Measurements from ENCODE around the gene RANBP2. TPM values are rescaled to one million over a fixed set of nuclear protein-coding genes. Genes with fewer than 3 reads are reported as not detected.

The RANBP2 gene
- total RNA-seq, 1 experiment from 2014 or later = 64.2 TPM

DNA sequence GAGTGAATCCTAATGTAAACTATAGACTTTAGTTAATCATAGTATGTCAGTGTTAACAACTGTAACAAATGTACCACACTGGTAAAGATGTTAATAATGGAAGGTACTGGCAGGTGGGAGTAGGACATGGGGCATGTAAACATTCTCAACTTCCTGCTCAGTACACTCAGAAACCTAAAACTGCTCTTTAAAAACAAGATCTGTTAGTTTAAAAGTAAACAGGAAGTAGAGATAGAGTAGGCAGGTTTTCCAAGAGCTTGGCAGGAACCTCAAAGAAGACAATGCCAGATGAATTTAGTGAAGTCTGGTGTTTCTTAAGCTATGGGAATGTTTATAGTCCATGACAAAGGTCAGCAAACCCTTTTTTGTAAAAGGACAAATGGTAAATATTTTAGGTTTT is 113.9 kb downstream of the RANBP2 start:
- DNase-seq (ENCODE audit: low read depth in 1 of 2, low spot score in 2 of 2) = peak in 1 of 2 experiments; percentile 16
- no peak overlapping the region for H3K4me3 ChIP-seq
- peaks cover 5% of the 10 kb centered on the region; the same call in 1 of the 2 replicates for H3K4me1 ChIP-seq (replicated peaks)
- no peaks in the 10 kb centered on the region; the same call in 1 of the 2 replicates for H3K27me3 ChIP-seq (replicated peaks)
- H3K9me3 ChIP-seq (replicated peaks) = peaks cover 4% of the 10 kb centered on the region; the same call in 1 of the 2 replicates
- no peaks in the 10 kb centered on the region; the same call in 1 of the 2 replicates for H3K36me3 ChIP-seq
- no peak overlapping the region for H3K27ac ChIP-seq

- H3K27me3 ChIP-seq (replicated peaks) = no peaks in the 10 kb centered on the region; the same call in 1 of the 2 replicates
- no peak overlapping the region for H3K4me3 ChIP-seq
- H3K4me1 ChIP-seq (replicated peaks) = peaks cover 5% of the 10 kb centered on the region; the same call in 1 of the 2 replicates
- H3K36me3 ChIP-seq = no peaks in the 10 kb centered on the region; the same call in 1 of the 2 replicates
- DNase-seq (ENCODE audit: low read depth in 1 of 2, low spot score in 2 of 2) = no peak
- no peak overlapping the region for H3K27ac ChIP-seq
- peaks cover 4% of the 10 kb centered on the region; the same call in 1 of the 2 replicates for H3K9me3 ChIP-seq (replicated peaks)
Observed at GRCh38 chr2:108834620-108835019, 115.3 kb downstream of the RANBP2 start.

DNA sequence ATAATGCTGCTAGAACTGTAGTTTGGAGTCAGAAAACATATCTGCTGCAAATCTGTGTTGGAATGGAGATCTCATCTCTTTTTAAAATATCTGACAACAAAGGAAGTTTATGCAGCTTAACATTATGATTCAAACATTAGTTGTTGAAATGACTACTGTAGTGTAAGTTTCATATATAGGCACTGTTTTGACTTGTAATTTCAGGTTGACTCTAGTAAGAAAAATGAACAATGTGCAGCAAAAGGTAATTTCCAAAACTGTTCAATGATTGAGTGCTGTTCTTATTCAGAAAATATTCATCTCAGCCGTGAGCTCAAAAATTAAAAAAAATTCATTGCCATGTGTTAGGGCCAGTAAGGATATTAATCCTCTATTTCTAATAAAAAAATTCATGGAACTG is 115.8 kb downstream of the RANBP2 start:
- Histone ChIP-seq H3K4me3 (no peak overlapping the region), H3K27me3 (replicated peaks) (no peaks in the 10 kb centered on the region; the same call in 1 of the 2 replicates), H3K9me3 (replicated peaks) (peaks cover 4% of the 10 kb centered on the region; the same call in 1 of the 2 replicates), H3K27ac (no peak overlapping the region), H3K36me3 (no peaks in the 10 kb centered on the region; the same call in 1 of the 2 replicates), H3K4me1 (replicated peaks) (peaks cover 5% of the 10 kb centered on the region; the same call in 1 of the 2 replicates)
- no peak for DNase-seq (ENCODE audit: low read depth in 1 of 2, low spot score in 2 of 2)

Other genes starting within 250 kb of the RANBP2 start
- 106 and 169 TPM in 2 replicates for gene LIMS1, start 185.0 kb upstream of the RANBP2 start, total RNA-seq (2014; rRNA removed; shearing (Covaris generic))
- 16.6 and 17.1 TPM in 2 replicates for gene CCDC138, start 67.3 kb downstream of the RANBP2 start, total RNA-seq (2014; rRNA removed; shearing (Covaris generic))

Data from SJSA1 (cell line).